Suprapubic skin (tissue), 4 donors: ENCODE results near the gene PARN.

Experiments used
- CTCF ChIP-seq, 2 donors: fragments of 200-600 bp in 1 of 2; fragments of 450-650 bp in 1 of 2; sonication (generic) in 1 of 2; IDR thresholded peaks; one replicate each; pipeline ENCODE4 v1.5.1; 2016 to 2019; ENCODE audit warnings: antibody characterized with exemption in 2 of 2, mild to moderate bottlenecking in 1 of 2, moderate library complexity in 1 of 2
- POLR2A ChIP-seq, 2 donors: fragments of 450-650 bp; IDR thresholded peaks; one replicate each; pipeline ENCODE4 v1.6.1; 2017; ENCODE audit warnings: antibody characterized with exemption in 2 of 2, mild to moderate bottlenecking in 2 of 2, moderate library complexity in 2 of 2
- POLR2AphosphoS5 ChIP-seq, 3 donors: sonication (generic); formaldehyde crosslinking; IDR thresholded peaks; one replicate each; pipeline ENCODE4 v1.6.1; 2017; ENCODE audit warnings: antibody characterized with exemption in 3 of 3

- TF ChIP-seq CTCF (IDR thresholded peaks at IDR 0.05) (no peak), POLR2AphosphoS5 (IDR thresholded peaks at IDR 0.05) (no peak), POLR2A (IDR thresholded peaks at IDR 0.05) (no peak)
These were observed 11.9 kb upstream of the PARN start for GRCh38 chr16:14641926-14642325.
